Activated T-cell treated with anti-CD3 and anti-CD28 coated beads for 1 hour (primary cell): ENCODE data around the gene RADX.
"Not testable (repeated sequence)": the region's sequence is repeated elsewhere in the genome, so short reads cannot be mapped to it uniquely, and the experiment has no call there.

Source experiments
- DNase-seq: peaks from one replicate; pipeline ENCODE4 v3.0.0-alpha.2; 2020; ENCODE audit warnings: low read depth

The RADX gene, protein sequence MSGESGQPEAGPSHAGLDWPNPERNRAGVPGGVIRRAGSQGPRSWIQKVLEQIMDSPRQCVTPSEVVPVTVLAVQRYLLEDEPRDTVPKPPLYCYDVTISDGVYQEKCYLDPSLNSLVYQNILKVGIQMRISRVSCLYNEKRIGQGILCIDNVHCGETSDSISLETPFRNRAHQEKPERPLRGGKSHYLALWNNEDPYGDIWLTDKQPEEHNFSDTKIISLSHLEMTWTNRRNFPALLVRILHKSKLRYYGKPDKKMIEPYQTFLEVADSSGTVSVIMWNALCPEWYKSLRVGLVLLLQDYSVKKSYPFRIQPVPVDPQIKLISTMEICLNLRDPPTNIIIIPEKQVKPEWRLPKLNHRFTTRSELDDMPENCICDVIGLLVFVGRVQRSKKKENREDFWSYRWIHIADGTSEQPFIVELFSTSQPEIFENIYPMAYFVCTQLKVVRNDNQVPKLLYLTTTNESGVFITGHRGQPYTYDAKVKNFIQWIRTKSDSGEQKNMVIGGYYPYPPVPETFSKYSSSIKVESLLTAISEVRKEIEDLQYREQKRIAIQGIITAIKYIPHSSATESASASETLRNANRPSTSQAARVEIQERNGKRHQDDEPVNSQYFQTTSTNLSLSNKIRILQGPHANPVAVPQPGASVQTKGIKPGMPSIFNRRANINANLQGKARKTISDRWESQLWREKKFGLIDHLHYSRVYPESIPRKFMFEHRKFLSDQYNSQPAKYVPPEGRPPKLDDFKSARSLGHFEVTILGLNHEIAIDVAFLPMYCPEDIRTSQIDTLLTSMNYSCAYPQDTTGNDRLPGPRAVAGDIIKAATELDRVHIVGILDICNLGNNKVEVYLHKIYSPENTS

DNA sequence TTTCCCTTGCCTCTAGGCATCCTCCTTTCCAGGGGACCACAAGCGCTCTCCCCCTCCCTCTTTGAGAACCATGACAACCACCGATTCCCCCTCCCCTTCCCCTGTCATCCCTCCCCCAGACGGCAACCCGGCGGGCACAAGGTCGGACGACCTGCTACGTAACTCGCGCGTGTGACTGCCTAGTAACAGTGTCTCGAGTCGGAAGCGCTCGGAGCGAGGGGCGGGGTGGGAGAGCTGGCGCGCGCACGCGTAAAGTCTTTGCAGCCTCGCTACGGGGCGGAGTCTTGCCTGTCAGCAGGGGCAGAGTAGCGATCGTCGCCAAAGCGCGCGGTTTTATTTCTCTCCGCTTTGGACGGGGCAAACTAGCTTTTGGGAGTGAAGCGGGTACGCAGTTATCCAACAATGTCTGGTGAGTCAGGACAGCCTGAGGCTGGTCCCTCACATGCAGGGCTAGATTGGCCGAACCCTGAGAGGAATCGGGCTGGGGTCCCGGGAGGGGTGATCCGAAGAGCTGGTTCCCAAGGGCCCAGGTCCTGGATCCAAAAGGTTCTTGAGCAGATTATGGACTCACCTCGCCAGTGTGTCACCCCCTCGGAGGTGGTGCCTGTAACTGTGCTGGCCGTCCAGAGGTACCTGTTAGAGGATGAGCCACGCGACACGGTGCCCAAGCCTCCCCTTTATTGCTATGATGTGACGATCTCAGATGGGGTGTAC, at the start of gene RADX:
TSS of gene RADX (plus strand) at position 300 of the 714 bp plus-strand sequence. CDS start at position 403, 103 bp downstream.
- peak; percentile 71 for DNase-seq

DNA sequence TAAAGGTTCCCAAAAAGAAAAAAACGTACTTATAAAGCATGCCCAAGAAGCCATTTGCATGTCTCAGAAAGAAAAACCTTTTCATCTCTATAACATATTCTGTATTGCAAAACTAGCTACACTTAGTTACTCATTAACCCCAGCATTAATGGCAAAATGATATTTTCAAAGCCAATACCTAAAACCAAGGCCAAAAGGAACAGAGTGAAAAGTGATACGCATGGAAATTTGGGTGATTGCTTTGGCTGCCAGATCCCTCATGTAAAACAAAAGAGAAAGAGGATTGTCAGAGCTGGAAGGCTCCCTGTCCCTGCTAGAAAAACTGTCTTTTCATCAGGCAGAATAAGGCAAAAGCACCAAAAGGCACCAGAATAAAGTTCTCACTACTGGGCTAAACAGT, 46.8 kb upstream of the RADX start:
- DNase-seq, result no peak

DNA sequence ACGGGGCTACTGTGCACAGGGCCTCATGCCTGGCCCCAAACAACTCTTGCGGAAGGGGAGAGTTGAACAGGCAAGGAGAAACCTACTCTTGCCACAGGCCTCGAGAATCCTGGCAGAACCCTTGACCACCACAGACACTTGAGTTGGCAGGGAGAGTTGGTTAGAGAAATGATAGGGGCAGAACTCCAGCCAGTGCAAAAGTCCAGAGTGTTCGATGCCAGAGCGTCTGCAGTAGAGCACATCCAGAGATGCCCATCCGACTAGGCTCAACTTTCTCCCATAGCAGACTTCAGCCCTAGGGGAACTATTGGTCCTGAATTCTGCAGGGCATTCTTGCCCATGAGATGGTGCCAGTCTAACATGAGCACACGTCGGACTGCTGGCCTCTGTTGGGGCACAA, 45.4 kb upstream of the RADX start:
- no peak for DNase-seq

DNA sequence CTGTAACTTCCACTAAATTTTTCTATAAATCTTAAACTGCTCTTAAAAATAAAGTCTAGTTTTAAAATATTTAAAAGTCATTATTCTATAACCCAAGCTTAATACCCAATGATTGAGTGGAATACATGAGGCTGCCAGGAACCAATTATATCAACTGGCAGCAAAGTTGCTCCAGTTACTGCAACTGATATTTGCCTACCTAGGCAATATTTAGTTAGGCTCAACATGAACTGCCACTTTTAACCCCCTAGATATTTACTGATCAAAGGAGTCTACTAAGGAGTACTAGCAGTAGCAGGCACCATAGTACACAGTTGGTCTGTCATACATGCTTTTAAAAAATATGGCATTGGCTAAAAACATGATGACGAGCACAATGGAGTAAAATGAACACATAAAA, 29.9 kb upstream of the RADX start:
- no peak for DNase-seq

DNA sequence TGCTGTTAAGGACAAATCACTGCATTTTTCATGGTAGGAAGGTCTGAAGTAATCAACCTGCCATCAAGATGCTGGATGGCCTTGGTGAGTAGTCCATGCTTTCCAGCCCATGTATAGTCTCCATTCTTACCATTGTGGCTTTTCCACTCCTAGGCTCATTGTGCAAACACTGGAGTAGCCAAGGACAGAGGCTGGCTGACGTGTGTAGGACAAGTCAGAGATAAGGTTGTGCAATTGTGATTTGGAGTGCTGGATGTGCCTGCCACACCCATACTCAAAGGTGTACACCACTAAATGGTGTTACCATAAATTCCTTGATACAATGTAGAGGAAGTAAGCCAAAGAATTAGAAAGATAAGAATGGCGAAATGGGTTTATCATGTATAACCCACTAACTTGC, 26.3 kb upstream of the RADX start:
- no peak for DNase-seq

DNA sequence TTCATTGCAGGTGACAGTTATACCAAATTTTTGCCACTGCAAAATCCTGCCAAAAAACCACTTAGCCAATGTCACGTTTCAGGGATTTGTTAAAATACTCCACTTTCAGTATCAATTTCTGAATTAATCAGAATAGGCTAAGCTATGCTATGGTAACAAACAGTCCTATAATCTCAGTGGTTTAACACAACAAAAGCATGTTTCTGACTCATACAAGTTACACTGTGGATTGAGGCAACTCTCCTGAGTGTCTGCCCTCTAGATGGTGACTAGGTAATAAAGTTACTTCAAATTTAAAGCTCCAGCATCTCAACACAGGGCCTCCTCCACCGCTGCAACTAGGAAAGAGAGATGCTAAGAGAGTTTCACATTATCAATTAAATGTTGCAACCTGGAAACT, 23.0 kb upstream of the RADX start:
- no peak for DNase-seq

DNA sequence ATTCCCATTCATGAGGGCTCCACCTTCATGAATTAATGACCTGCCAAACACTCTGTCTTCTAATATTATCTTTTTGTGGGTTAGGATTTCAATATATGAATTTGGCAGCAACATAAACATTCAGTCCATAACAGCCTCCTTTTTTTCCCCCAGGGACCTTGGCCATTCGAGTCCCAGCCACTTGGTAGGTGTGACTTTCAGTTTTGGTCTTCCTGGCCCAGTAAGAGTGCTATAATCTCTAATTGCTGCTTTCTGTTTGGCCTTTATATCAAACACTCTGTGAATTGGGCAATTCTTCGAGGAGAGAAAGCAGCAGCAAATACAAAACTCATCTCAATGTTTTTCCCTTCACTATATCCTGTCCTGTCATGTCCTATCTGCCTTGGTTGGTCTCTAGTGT, 12.4 kb upstream of the RADX start:
- DNase-seq, result no peak

DNA sequence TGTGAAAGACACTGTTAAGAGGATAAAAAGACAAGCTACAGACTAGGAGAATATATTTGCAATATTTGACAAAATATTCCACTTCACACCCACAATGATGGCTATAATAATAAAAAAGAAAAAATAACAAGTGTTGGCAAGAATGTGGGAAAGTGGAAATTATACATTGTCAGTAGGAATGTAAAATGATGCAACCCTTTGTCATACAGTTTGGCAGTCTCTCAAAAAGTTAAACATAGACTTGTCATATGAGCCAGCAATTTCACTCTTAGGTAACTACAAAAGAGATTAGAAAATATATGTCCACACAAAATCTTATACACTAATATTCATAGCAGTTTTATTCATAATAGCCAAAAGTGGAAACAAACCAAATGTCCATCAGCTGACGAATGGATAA, 5.2 kb upstream of the RADX start:
- DNase-seq, result no peak

DNA sequence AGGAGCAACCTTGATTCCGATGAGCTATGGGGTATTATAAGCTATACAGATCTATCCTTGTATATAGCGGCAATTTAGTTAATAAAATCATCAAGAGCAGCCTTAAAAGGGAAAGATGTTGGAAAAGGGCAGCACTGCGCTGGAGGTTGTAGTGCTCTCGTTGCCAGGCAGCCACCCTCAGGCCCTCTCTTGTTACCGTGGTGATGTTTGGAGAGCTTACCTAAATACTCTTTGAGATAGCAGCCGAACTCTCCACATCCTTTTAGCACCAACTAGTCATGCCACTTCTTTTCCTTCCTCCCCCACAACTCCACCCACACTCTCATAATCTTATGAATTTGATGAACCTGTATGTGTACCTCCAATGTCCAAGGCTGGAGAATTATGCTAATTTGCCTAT, 3.8 kb upstream of the RADX start:
- no peak for DNase-seq

DNA sequence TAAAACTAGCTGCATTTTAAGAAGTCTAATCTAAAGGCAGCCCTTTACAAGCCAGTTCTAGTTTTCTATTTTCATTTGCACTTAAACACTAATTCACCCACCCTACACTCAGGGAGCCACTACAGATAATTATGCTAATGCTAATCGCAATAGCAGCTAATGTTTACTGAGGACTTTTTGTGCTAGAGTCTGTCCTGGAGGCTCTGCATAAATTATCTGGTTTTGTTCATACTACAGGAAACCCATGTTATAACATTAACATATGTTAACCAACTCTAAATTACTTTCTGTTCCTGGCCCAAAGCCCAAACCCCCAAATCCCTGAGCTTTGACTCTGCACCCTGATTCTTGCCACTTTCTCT, 480 bp upstream of the RADX start:
- DNase-seq, result no peak

DNA sequence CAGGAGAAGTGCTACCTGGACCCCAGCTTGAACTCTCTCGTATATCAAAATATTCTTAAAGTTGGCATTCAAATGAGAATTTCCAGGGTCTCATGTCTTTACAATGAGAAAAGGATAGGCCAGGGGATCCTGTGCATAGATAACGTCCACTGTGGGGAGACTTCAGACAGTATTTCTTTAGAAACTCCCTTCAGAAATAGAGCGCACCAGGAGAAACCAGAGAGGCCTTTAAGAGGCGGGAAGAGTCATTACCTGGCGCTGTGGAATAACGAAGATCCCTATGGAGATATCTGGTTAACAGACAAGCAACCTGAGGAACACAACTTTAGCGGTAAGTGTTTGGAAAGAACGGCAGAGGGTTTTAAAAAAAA, 600 bp downstream of the RADX start:
- no peak for DNase-seq

DNA sequence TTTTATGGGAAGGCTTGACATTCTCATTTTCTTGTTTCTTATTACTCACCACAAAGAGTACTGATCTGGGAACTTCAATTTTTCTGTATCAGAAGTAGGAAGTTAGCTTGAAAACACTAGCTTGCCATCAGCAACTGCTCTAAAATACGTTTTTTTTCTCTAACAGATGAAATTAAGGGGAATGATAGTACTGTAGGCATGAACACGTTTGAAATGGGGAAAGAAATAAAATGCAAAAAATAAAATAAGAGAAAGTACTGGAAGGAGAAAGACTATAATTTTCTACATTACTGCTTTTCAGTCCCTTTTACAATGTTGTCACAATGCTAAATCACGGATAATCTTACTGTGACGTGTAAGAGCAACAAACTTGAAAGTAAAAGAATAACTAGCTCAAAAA, 1.5 kb downstream of the RADX start:
- no peak for DNase-seq

DNA sequence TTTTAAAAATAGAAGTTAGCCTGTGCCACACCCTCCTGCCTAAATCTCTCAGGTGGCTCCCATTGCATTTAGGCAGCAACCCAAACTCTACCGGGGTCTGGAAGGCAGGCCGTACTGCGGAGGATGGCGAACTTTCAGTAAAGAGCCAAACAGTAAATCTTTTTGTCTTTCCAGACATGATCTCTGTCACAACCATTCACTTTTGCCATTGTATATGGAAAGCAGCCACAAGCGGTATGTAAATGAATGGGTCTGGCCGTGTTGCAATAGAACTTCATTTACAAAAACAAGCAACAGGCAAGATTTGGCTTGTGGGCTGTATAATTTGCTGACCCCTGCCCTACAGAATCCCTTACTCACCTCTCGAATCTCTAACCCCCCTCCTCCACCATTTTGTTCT, 3.3 kb downstream of the RADX start:
- DNase-seq, result no peak

DNA sequence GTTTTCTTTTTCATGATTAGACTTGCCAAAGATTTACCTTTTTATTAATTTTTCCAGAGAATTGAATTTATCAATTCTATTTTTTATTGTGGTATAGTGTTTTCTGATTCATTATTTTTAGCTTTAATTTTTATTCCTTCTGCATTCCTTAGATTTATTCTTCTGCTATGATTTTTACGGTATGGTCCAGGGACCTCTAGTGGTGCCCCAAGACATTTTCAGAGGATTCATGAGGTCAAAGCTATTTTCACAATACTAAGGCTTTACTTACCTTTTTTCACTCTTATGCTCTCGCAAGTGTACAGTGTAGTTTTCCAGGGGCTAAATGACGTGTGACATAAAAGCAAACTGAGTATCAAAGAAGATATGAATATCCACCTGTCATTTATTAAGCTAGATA, 8.0 kb downstream of the RADX start:
- no peak for DNase-seq

DNA sequence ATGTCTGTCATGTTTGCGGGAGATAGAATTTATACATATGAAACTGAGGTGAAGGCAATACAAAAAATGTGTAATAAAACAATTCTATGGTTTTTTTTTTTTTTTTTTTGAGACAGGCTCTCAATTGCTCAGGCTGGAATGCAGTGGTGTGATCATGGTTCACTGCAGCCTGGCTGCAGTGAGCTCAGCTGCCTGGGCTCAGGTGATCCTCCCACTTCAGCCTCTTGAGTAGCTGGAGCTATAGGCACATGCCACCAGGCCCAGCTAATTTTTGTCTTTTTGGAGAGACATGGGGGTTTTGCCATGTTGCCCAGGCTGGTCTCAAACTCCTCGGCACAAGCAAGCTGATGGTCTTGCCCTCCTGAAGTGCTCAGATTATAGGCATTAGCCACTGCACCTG, 10.1 kb downstream of the RADX start:
- DNase-seq, result no peak

DNA sequence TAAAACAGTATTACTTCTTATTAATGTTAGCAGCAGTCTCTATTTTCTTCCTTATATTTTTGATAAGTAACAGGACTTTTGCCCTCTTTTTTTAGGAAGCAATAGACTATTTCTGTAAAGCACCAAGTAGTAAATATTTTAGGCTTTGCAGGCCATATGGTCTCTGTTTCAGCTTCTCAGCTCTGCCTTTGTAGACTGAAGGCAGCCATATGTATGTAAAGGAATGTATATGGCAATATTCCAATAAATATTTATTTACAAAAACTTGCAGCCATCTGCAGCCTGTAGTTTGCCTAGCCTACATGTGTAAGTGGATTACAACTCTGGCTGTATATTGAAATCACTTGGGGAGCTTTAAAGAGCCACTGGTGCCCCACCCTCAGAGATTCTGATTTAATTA, 15.0 kb downstream of the RADX start:
- DNase-seq, result no peak

DNA sequence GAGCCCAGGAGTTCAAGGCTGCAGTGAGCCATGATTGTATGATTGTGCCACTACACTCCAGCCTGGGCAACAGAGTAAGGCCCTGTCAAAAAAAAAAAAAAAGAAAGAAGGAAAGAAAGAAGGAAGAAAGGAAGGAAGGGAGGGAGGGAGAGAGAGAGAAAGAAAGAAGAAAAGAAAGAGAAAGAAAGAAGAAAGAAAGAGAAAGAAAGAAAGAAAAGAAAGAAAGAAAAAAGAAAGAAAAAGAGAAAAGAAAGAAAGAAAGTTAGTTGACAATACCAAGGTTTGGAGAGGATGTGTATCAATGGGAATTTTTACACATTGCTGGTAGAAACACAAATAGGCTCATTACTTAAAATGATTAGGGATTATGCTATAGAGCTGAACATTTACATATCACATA, 19.8 kb downstream of the RADX start:
- DNase-seq, result no peak

DNA sequence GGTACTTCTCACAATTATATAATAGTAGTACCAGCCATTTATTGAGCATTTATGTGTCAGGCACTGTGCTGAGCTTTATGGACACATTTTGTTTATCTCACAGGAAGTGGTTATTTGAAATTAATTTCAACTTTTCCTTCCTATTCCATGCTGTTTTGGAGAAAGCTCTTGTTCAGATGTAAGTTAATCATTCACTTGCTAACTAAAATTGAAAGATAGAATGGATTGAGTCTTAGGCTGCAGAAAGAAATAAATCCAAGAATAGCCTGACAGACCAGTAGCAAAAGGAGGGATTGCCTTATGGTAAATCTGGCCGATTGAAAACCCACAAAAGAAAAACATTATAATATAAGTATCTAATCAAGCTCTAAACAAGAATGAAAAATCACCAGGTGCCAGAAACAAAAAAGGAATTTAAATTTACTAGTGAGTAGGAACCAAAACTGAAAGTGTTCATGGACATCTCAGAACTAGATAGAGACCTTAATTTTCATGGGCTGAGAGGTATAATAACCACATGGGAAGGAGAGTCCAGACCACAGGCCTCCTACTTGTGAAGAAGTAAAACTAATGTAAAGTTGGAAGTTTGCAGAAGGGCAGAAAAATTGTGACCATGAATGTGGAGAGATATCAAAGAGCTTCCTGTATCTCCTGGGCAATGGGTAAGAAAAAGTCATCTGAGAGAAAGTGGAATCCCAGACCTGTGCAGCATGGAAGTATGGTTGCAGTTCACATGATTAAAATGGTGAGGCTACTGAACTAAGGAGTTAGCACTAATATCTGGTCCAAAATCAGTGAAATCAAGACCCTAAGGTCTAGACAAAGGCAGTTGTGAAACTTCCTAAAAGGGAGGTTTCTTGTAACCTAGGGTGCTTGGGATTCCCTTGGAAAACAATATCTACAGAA, 38.0 kb downstream of the RADX start:
- no peak for DNase-seq

DNA sequence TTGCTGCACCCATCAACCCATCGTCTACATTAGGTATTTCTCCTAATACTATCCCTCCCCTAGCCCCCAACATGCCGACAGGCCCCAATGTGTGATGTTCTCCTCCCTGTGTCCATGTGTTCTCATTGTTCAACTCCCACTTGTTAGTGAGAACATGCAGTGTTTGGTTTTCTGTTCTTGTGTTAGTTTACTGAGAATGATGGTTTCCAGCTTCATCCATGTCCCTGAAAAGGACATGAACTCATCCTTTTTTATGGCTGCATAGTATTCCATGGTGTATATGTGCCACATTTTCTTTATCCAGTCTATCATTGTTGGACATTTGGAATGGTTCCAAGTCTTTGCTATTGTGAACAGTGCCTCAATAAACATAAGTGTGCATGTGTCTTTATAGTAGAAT, 41.8 kb downstream of the RADX start:
- DNase-seq, result not testable (repeated sequence)

DNA sequence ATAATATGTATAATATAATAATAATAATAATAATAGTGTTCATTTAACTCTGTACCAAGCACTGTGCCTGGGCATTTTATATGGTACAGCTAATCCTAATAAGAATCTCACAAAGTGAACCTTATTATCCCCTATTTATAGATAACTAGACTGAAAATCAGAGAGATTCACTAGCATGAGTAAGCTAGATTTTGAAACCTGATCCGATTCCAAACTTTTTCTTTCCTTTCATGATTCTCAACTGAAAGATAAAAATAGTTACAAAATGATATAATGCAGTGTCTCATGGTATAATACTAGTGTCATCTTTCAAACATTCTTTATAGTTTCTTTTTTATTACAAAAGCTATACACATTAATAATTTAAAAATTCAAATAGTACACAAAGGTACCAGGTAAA, 58.9 kb downstream of the RADX start:
- DNase-seq, result no peak

DNA sequence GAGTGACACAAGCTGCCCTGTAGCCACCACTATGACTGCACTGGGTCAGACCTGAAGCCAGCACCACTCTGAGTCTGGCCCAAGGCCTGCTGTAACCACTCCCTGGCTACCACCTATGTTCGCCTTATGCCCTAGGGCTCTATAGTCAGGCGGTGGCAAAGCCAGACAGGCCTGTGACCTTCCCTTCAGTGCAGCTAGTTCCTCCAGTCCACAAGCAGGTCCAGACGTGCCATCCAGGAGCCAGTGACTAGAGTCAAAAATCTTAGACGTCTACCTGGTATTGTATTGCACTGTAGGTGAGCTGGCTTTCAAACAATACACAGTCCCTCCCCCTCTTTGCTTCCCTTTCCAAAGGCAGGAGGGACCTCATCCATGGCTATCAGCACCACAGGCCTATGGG, 60.7 kb downstream of the RADX start:
- DNase-seq, result no peak

DNA sequence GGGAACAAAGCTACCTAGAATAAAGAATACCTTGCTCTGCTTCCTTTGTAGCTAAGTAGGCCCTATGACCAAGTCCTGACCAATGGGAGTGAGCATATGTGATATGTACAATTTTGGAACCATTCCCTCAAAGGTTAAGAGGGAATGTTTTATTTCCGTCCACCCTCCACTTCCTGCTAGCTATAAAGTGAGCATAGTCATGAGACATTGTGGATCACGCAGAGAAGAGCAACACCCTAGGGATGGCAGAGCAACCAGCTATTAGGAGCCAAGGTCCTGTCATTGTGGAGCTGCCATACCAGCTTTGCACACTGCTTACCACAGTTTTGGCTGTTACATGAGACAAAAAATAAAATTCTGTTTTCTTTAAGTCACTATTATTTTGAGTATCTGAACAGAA, 68.9 kb downstream of the RADX start:
- no peak for DNase-seq
